Measurements from ENCODE around the gene LSM2.
A peak's percentile ranks its signal among the peaks of the same experiment; 100 is the strongest.
"Not testable (repeated sequence)": the region's sequence is repeated elsewhere in the genome, so short reads cannot be mapped to it uniquely, and the experiment has no call there.

Gene LSM2

GRCh38 chr6:31795616-31796298 is 11.0 kb downstream of the LSM2 start, which contains the start of gene VARS1:
Gene VARS1, minus strand, starts transcription at chr6:31795752. Its CDS starts 535 bp downstream, at chr6:31795217.
- peak; percentile 86 to 88 for ATAC-seq

- ATAC-seq, result peak; percentile 25 to 32
These were observed 11.7 kb downstream of the LSM2 start for GRCh38 chr6:31794866-31795615.

GRCh38 chr6:31794294-31794865 is 12.4 kb downstream of the LSM2 start:
- ATAC-seq, result no peak

GRCh38 chr6:31793927-31794245 is 12.9 kb downstream of the LSM2 start:
- ATAC-seq, result not testable (repeated sequence)

- peak in 1 of 2 donors; percentile 36 for ATAC-seq
These were observed 14.0 kb downstream of the LSM2 start for GRCh38 chr6:31792761-31793171.

- ATAC-seq, result no peak
These were observed 14.7 kb downstream of the LSM2 start for GRCh38 chr6:31792090-31792374.

- no peak for ATAC-seq
These were observed 15.3 kb downstream of the LSM2 start for GRCh38 chr6:31791324-31792089.

GRCh38 chr6:31785475-31785874 is 21.3 kb downstream of the LSM2 start:
- no peak for ATAC-seq

- ATAC-seq, result no peak
These were observed 22.5 kb downstream of the LSM2 start for GRCh38 chr6:31784098-31784925.

- no peak for ATAC-seq
These were observed 24.5 kb downstream of the LSM2 start for GRCh38 chr6:31782126-31782855.

- ATAC-seq, result no peak
These were observed 25.3 kb downstream of the LSM2 start for GRCh38 chr6:31781244-31782125.

GRCh38 chr6:31780507-31781243 is 26.1 kb downstream of the LSM2 start:
- ATAC-seq, result no peak

GRCh38 chr6:31779908-31780307 is 26.9 kb downstream of the LSM2 start:
- ATAC-seq, result no peak

- no peak for ATAC-seq
These were observed 27.5 kb downstream of the LSM2 start for GRCh38 chr6:31778999-31779885.

- no peak for ATAC-seq
These were observed 28.6 kb downstream of the LSM2 start for GRCh38 chr6:31778193-31778592.

- no peak for ATAC-seq
These were observed 29.1 kb downstream of the LSM2 start for GRCh38 chr6:31777667-31778050.

GRCh38 chr6:31776989-31777666 is 29.6 kb downstream of the LSM2 start, which contains the start of gene VWA7:
Gene VWA7, minus strand, starts transcription at chr6:31777328. Its CDS starts 549 bp downstream, at chr6:31776779.
- peak; percentile 90 to 92 for ATAC-seq

GRCh38 chr6:31776485-31776988 is 30.2 kb downstream of the LSM2 start:
- peak in 1 of 2 donors; percentile 2 for ATAC-seq
